Islet of Langerhans (tissue), 1 donor: ENCODE measurements around the gene TENM3.
"Not testable (repeated sequence)": the region's sequence is repeated elsewhere in the genome, so short reads cannot be mapped to it uniquely, and the experiment has no call there.

Experiments
- FAIRE-seq: peaks from one replicate; lab custom pipeline; 2011; peaks lifted over from hg19 to GRCh38; lab: Jason Lieb, UNC

Gene TENM3

DNA sequence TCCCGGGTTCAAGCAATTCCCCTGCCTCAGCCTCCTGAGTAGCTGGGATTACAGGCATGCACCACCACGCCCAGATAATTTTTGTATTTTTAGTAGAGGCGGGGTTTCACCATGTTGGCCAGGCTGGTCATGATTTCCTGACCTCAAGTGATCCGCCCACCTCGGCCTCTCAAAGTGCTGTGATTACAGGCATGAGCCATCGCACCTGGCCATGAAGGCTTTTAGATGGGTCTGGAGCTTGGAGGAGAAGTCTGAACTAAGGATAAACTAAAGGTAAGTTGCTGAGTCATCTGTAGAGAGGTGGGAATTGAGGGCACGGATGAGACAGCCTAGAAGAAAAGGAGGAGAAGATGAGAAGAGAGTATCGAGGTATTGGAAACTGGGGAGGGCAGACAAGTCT, at the start of gene TENM3:
TSS of gene TENM3 (plus strand) at position 199 of the 400 bp plus-strand sequence. CDS start 80,619 bp downstream, outside the sequence.
- FAIRE-seq, result not testable (repeated sequence)

- FAIRE-seq, result no peak
These were observed 48.9 kb upstream of the TENM3 start for GRCh38 chr4:182194091-182194824.

- no peak for FAIRE-seq
These were observed 45.6 kb upstream of the TENM3 start for GRCh38 chr4:182197611-182198010.

DNA sequence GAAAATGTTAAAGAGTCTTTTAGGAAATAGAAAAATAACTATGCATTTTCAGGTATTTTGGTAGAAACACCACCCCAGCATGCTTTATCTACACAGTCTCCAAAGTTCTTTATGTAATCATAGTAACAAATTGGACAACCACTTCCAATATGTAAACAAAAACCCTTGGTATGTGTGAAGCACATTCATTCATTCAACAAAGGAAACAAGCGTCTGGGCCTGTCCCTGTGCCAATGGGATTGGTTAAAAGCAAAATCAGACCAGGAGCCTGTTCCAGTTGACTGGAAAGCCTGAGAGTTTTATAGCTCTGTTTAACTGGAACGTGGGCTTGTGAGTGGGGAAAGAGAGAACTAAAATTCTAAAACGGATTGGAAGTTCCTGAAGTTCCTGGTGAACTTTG, 41.3 kb upstream of the TENM3 start:
- FAIRE-seq, result no peak

- no peak for FAIRE-seq
These were observed 40.6 kb upstream of the TENM3 start for GRCh38 chr4:182202650-182203049.

DNA sequence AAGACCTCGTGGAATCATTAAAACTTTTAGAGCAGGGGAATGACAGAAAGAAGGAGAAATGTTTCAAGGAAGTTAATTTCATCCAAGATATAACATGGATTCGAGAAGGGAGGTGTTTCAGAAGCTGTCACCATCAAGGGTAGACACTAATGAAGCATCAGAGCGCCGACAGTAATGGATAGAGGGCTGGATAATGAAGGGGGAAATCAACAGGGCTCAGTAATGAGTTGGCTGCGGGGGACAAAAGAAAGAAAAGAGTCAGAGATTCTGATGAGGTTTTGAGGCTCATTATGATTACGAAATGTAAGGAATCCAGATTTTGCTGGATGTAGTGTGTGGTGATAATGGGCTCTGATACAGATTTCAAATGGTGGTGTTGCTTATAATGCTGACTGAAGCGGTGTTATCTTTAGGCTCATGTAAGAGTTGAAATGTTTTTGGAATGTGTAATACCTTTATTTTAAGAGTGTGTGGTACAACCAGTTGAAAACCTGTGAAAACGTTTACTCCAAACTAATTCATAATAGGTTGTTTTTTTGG, 39.3 kb upstream of the TENM3 start:
- FAIRE-seq, result no peak

- no peak for FAIRE-seq
These were observed 37.9 kb upstream of the TENM3 start for GRCh38 chr4:182205306-182205705.

GRCh38 chr4:182206266-182206665, 36.9 kb upstream of the TENM3 start:
- no peak for FAIRE-seq

GRCh38 chr4:182206916-182207315, 36.3 kb upstream of the TENM3 start:
- FAIRE-seq, result no peak

DNA sequence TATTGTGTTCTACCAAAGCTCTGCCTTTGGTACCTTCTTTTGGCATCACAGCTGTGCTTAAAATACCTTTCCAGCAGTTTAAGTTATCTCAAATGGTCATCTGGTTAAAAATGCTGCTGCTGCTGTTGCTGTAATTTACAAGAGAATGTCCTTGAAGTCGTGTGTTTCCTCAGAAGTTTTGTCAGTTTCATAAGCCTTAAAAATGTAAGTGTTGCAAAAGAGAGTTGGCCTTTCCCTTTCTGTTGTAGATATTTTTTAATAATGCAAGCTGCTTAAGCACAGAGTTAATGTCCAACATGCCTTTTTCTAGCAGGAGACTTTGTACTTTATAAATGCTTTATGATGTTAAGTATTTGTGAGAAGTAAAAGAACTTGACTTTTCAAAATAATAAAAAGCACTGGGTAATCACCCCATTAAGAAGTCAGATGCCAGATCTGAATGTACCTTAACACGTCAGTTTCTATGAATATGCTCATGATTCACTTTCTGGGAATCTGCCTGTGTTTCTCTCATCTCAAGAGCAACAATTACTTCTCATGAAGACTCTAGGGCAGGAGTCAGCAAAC, 35.3 kb upstream of the TENM3 start:
- no peak for FAIRE-seq

- no peak for FAIRE-seq
These were observed 34.6 kb upstream of the TENM3 start for GRCh38 chr4:182208526-182209050.

DNA sequence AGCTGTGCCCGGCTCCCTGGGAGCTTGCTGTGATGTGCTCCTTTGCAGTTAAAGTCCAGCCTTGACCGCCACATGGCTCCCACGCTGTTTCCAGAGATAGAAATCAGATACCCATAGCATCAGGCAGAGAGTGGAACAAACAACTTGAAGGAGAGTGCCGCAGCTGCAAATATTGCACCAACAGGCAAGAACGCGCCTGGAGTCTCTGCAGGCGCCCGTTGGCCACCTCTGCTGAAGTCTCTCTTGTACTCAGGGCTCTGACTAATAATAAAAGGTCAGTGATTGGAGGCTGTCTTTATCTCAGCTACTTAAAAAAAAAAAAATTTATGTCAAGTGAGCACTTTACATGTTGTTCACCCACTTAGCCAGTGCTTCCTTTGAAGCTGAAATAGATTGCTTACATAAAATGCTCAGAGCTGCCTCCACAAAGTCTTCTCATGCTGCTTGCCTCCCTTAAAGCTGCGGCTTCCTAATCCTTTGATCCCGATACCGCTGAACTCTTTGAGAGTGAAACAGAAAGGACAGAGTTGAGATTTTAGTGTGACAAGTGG, 30.9 kb upstream of the TENM3 start:
- no peak for FAIRE-seq

DNA sequence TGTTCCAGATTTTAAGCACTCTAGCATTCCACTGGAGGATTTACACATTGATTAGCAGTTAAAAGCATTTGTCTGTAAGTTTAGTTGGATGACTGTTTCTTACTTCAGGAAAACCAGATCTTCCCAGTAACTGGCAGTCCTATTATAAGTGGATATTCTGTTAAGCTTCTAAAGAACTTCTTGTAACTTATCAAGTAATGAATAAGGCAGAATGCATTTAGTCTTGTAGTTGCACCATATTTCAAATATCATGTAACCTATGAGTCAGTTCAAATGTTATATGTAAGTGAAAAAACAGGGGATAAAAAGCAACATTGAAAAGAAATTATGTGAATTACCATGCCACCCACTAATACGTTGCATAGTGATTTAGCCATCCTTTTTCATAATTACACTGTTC, 30.2 kb upstream of the TENM3 start:
- no peak for FAIRE-seq

DNA sequence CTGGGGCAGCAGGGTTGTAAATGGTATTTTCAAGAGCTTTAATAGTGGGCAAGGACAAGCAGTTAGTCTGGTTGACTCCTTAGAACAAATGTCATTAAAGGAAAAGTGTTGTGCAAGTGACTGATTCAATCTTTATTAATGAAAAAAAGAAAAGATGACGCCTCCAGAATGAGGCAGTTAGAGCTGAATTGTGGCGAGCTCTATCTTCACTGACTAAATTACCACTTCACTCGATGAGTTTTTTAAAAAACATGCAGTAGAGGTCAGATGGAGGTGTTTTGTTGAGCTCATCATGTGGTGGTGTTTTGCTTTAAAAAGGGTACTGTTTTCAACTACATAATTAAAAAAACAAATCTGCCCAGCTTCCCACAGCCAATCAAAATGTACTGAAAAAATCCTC, 28.1 kb upstream of the TENM3 start:
- no peak for FAIRE-seq

DNA sequence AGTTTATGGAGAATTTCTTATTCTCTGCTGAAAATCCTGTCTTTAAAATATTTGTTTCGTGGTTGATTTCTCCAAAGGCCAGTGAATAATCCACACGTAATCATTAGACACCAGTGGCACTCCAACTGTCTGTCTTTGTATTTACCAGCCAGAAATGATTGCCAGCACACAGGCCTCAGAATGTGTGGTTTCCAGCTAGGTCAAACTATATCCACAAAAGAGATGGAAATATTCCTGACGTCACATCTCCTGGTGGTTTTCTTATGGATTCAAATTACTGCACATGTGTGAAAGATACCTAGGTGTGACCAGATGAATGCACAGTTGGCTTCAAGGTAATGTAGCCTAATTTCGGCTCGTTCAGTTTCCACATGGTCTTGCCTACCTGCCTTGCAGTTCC, 27.2 kb upstream of the TENM3 start:
- FAIRE-seq, result no peak

DNA sequence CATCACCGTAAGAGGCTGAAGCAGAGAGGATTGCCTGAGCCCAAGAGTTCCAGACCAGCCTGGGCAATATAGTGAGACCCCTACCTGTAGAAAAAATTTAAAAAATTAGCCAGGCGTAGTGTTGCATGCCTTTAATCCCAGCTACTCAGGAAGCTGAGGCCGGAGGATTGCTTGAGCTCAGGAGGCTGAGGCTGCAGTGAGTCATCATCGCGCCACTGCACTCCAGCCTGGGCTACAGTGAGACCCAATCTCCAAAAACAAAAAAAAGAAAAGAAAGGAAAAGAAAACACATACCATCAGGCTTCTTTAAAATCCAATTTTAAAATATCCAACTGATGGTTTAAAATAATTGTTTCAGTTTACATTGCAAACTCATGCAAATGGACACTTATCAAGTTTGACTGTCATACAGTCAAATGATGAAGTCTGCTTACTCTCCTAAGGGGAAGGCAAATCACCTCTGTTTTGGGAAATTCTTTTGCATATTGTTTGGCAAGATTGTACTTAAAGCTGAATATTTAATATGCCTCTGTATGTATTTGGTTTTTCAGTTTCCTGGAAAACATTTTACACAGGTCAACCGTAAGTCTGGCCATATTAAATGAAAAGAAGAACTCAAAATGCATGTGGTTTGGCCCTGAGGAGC, 23.7 kb upstream of the TENM3 start:
- FAIRE-seq, result no peak

GRCh38 chr4:182221987-182222386, 21.2 kb upstream of the TENM3 start:
- FAIRE-seq, result no peak

- no peak for FAIRE-seq
These were observed 20.4 kb upstream of the TENM3 start for GRCh38 chr4:182222766-182223165.

GRCh38 chr4:182223708-182224107, 19.5 kb upstream of the TENM3 start:
- no peak for FAIRE-seq

GRCh38 chr4:182224192-182224850, 18.9 kb upstream of the TENM3 start:
- FAIRE-seq, result no peak

- no peak for FAIRE-seq
These were observed 17.8 kb upstream of the TENM3 start for GRCh38 chr4:182225257-182225852.

- FAIRE-seq, result no peak
These were observed 15.6 kb upstream of the TENM3 start for GRCh38 chr4:182227611-182228010.
